Neuronal stem cell (in vitro differentiated cells): ENCODE measurements around the gene TSPAN1.

Source experiments
- DNase-seq: peaks from one replicate; pipeline ENCODE4 v3.0.0-alpha.2; 2013; ENCODE audit warnings: low spot score
- H2AFZ ChIP-seq: one replicate; pipeline ENCODE4 v1.6.1; 2013; ENCODE audit warnings: mild to moderate bottlenecking, low read length, inconsistent platforms
- H2AK5ac ChIP-seq: 2 replicates; pipeline ENCODE4 v1.6.1; 2013; ENCODE audit warnings: low read depth, mild to moderate bottlenecking, inconsistent platforms, low read length, moderate library complexity, mixed read lengths
- H2BK120ac ChIP-seq: 2 replicates; pipeline ENCODE4 v1.6.1; 2013; ENCODE audit warnings: low read depth, mild to moderate bottlenecking, inconsistent platforms, low read length, moderate library complexity, mixed read lengths
- H2BK12ac ChIP-seq: one replicate; pipeline ENCODE4 v1.6.1; 2013; ENCODE audit warnings: low read length, inconsistent platforms
- H2BK15ac ChIP-seq: 2 replicates; pipeline ENCODE4 v1.6.1; 2013; ENCODE audit warnings: mild to moderate bottlenecking, low read length, inconsistent platforms, mixed read lengths
- H2BK5ac ChIP-seq: one replicate; pipeline ENCODE4 v1.6.1; 2013; ENCODE audit warnings: inconsistent platforms, mild to moderate bottlenecking, low read length, moderate library complexity
- H3K14ac ChIP-seq: one replicate; pipeline ENCODE4 v1.6.1; 2013; ENCODE audit warnings: low read length, inconsistent platforms
- H3K18ac ChIP-seq: 2 replicates; pipeline ENCODE4 v1.6.1; 2013; ENCODE audit warnings: low read length, inconsistent platforms
- H3K23ac ChIP-seq: 2 replicates; pipeline ENCODE4 v1.6.1; 2013; ENCODE audit warnings: low read depth, mild to moderate bottlenecking, mixed read lengths, low read length, inconsistent platforms; ENCODE audit not compliant: poor library complexity
- H3K27ac ChIP-seq: replicated peaks from 3 replicates; pipeline ENCODE4 v1.5.1; 2013; ENCODE audit warnings: low read length, inconsistent platforms
- H3K27me3 ChIP-seq, 3 experiments: 2 replicates each; pipeline ENCODE4 v1.6.1; 2013; ENCODE audit warnings: low read length in 3 of 3, mild to moderate bottlenecking in 2 of 3, inconsistent platforms in 1 of 3, low read depth in 1 of 3, mixed read lengths in 1 of 3, moderate library complexity in 1 of 3; ENCODE audit not compliant: control insufficient read depth in 3 of 3, insufficient read depth in 3 of 3
- H3K36me3 ChIP-seq, 2 donors: replicated peaks in 1 of 2; 2 replicates each; pipeline ENCODE4 v1.6.1; 2013; ENCODE audit warnings: low read length in 2 of 2; ENCODE audit not compliant: control insufficient read depth in 2 of 2, insufficient read depth in 2 of 2
- H3K4ac ChIP-seq: 2 replicates; pipeline ENCODE4 v1.6.1; 2013; ENCODE audit warnings: inconsistent platforms, mild to moderate bottlenecking, low read length, moderate library complexity
- H3K4me1 ChIP-seq, 2 donors: 1 replicate in 1 of 2; 2 replicates in 1 of 2; pipeline ENCODE4 v1.6.1; 2013; ENCODE audit warnings: low read length in 2 of 2, low read depth in 1 of 2; ENCODE audit not compliant: control insufficient read depth in 2 of 2, insufficient read depth in 1 of 2
- H3K4me2 ChIP-seq: one replicate; pipeline ENCODE4 v1.6.1; 2013; ENCODE audit warnings: mild to moderate bottlenecking, low read length, inconsistent platforms; ENCODE audit not compliant: insufficient read depth, poor library complexity, severe bottlenecking
- H3K4me3 ChIP-seq, 2 donors: 2 replicates each; pipeline ENCODE4 v1.5.1; 2013; ENCODE audit warnings: low read length in 2 of 2, mild to moderate bottlenecking in 2 of 2, inconsistent platforms in 1 of 2, moderate library complexity in 1 of 2
- H3K79me1 ChIP-seq: one replicate; pipeline ENCODE4 v1.6.1; 2013; ENCODE audit warnings: low read depth, mild to moderate bottlenecking, inconsistent platforms, low read length, moderate library complexity
- H3K9ac ChIP-seq: one replicate; pipeline ENCODE4 v1.6.1; 2013; ENCODE audit warnings: mild to moderate bottlenecking, low read depth, low read length, inconsistent platforms; ENCODE audit not compliant: poor library complexity
- H3K9me3 ChIP-seq, 2 donors: replicated peaks in 1 of 2; 2 replicates each; pipeline versions ENCODE3 to v1.6.1; 2013; ENCODE audit warnings: low read length in 2 of 2, mild to moderate bottlenecking in 2 of 2, inconsistent platforms in 1 of 2, low read depth in 1 of 2, mixed read lengths in 1 of 2, moderate library complexity in 1 of 2; ENCODE audit not compliant: control insufficient read depth in 2 of 2, insufficient read depth in 1 of 2
- H4K8ac ChIP-seq: one replicate; pipeline ENCODE4 v1.6.1; 2013; ENCODE audit warnings: low read depth, mild to moderate bottlenecking, inconsistent platforms, low read length, moderate library complexity
- H4K91ac ChIP-seq: one replicate; pipeline ENCODE4 v1.6.1; 2013; ENCODE audit warnings: low read length, low read depth, mild to moderate bottlenecking, inconsistent platforms; ENCODE audit not compliant: poor library complexity
- WGBS, 2 donors: extraction: QIAGEN DNeasy Blood & Tissue Kit; methylation state at CpG; one replicate each; pipeline ENCODE4 v1.1.7; 2013; ENCODE audit warnings: missing lambda C conversion rate in 2 of 2, mixed read lengths in 1 of 2; ENCODE audit not compliant: insufficient read length in 2 of 2, insufficient replicate concordance in 1 of 2; ENCODE audit errors: extremely low coverage in 2 of 2; 5-methylcytosine and 5-hydroxymethylcytosine counted together

TSPAN1 gene

DNA sequence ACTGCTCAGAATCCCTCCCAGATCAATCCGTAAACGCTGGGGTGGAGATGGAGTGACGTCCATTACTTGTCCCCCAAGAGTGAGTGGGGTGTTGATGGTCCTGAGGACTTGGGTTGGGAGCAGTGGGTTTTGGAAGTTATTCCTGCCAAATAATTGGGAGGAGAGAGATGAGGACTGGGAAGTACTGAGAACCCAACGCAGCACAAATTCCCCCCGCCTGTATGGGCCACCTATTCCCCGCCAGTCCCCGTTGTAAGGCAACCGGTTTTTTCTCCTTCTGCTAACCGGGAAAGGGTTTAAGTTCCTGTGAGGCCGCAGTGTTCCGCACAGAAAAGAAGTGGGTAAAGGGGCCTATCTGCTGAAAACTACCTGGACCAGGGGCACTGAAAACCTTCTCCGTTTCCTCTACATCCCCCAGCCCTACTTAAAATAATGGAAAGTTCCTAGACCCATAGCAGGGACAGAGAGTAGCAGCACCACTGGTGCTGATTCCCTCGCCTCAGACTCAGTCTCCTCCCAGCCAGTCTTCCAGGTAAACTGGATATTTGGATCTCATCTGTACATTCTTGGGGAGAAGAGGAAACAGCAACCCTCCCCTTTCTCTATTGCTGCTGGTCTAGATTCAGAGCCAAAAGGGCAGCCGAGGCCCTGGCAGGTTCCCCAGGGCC is 29.0 kb downstream of the TSPAN1 start:
- Histone ChIP-seq H3K14ac (peak overlapping the region; percentile 47), H3K4me2 (peak overlapping the region; percentile 89), H2BK12ac (no peak overlapping the region), H3K79me1 (no peaks in the 10 kb centered on the region), H2BK15ac (no peak overlapping the region), H2BK5ac (no peak overlapping the region), H4K91ac (no peak overlapping the region), H3K23ac (peak overlapping the region; percentile 92), H3K9me3 (no peaks in the 10 kb centered on the region), H3K27me3 (no peaks in the 10 kb centered on the region), H4K8ac (no peak overlapping the region), H3K36me3 (no peaks in the 10 kb centered on the region), H3K4me3 (peak overlapping the region; percentile 74 to 91), H2AFZ (peak overlapping the region; percentile 97), H3K4me1 (peaks cover 5 to 21% of the 10 kb centered on the region in 2 donors), H3K27ac (no peak overlapping the region), H3K9ac (peak overlapping the region; percentile 84), H3K4ac (no peak overlapping the region), H2AK5ac (no peak overlapping the region), H2BK120ac (no peak overlapping the region), H3K18ac (peak overlapping the region; percentile 98)
- DNase-seq = no peak
- no CpG with 5 or more reads among the region's 14 CpGs for WGBS, 2 donors

DNA sequence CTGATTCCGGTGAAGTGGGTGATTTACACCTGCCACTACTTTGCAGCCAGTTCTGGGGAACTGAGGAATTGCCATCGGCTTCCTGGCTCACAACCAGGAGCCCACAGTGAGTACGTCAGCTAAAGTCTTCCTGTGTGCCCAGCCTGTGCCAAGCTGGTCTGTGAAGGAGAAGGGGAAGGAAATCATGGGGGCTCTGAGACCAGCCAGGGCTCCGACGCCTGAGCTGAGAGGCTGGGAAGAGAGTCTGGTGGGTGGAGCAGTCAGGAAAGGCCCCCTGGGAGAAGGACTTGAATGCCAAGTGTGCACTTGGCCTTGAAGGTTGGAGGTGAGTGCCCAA is 29.5 kb downstream of the TSPAN1 start:
- Histone ChIP-seq H2BK12ac (no peak overlapping the region), H3K23ac (no peak overlapping the region), H3K79me1 (no peaks in the 10 kb centered on the region), H3K9me3 (no peaks in the 10 kb centered on the region), H3K27me3 (no peaks in the 10 kb centered on the region), H3K4me1 (peaks cover 5 to 21% of the 10 kb centered on the region in 2 donors), H3K18ac (no peak overlapping the region), H3K9ac (no peak overlapping the region), H2BK15ac (no peak overlapping the region), H3K4me3 (peak overlapping the region in 1 of 2 donors; percentile 74), H4K91ac (no peak overlapping the region), H3K4ac (no peak overlapping the region), H2AK5ac (no peak overlapping the region), H3K14ac (no peak overlapping the region), H3K36me3 (no peaks in the 10 kb centered on the region), H2BK5ac (no peak overlapping the region), H4K8ac (no peak overlapping the region), H2BK120ac (no peak overlapping the region), H3K27ac (no peak overlapping the region), H3K4me2 (no peak overlapping the region), H2AFZ (peak overlapping the region; percentile 97)
- no CpG with 5 or more reads among the region's 5 CpGs for WGBS, 2 donors
- DNase-seq = no peak

DNA sequence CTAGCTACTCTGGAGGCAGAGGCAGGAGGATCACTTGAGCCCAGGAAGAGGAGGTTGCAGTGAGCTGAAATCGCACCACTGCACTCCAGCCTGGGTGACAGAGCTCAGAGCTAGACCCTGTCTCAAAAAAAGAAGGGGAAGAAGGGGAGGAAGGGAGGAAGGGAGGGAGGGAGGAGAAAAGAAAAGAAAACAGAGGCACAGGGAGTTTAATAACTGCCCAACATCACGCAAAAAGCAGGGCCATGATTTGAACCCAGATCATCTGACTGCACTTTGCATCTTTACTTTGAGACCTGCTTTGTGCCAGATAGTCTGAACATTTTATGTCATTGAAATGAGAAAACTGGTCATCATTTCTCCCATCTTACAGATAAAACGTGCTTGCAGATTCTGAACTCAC is 30.3 kb downstream of the TSPAN1 start:
- no peaks in the 10 kb centered on the region for H3K36me3 ChIP-seq
- no peak overlapping the region for H2AFZ ChIP-seq
- H3K9me3 ChIP-seq = no peaks in the 10 kb centered on the region
- H3K23ac ChIP-seq = no peak overlapping the region
- H2BK5ac ChIP-seq = no peak overlapping the region
- no peak overlapping the region for H3K27ac ChIP-seq
- no peaks in the 10 kb centered on the region for H3K27me3 ChIP-seq
- H4K91ac ChIP-seq = no peak overlapping the region
- no peak overlapping the region for H2AK5ac ChIP-seq
- H2BK12ac ChIP-seq = no peak overlapping the region
- H3K79me1 ChIP-seq = peaks cover 2% of the 10 kb centered on the region
- WGBS, 2 donors = no CpG with 5 or more reads among the region's 3 CpGs
- H3K9ac ChIP-seq = no peak overlapping the region
- no peak overlapping the region for H2BK120ac ChIP-seq
- DNase-seq = no peak
- no peak overlapping the region for H3K4me2 ChIP-seq
- no peak overlapping the region for H3K14ac ChIP-seq
- no peak overlapping the region for H2BK15ac ChIP-seq
- H3K4me1 ChIP-seq = peaks cover 5 to 21% of the 10 kb centered on the region in 2 donors
- H3K4me3 ChIP-seq = no peak overlapping the region
- no peak overlapping the region for H3K18ac ChIP-seq
- no peak overlapping the region for H3K4ac ChIP-seq
- H4K8ac ChIP-seq = no peak overlapping the region

DNA sequence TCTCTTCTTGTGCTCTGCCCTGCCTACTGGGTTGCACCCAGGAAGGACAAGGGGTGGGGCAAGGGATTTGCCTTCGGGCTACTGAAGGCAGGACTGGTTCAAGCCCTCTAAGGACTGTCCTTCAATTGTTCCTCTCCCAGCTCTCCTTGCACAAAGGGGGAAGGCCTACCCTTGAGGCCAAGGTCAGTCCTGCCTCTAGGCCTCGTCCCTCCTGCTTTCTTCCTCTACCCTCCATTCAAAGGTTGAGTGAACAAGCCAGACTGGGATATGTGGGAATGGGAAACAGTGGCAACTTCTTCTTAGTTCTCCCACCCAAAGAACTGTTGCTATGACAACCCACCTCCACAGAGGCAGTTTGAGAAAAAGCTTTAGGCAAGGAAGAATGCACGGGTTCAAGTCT is 30.9 kb downstream of the TSPAN1 start:
- Histone ChIP-seq H2AFZ (no peak overlapping the region), H4K91ac (no peak overlapping the region), H3K27ac (no peak overlapping the region), H3K4me2 (no peak overlapping the region), H4K8ac (no peak overlapping the region), H3K9ac (no peak overlapping the region), H2AK5ac (no peak overlapping the region), H3K79me1 (peaks cover 2% of the 10 kb centered on the region), H2BK12ac (no peak overlapping the region), H3K36me3 (no peaks in the 10 kb centered on the region), H3K4me1 (peaks cover 5 to 21% of the 10 kb centered on the region in 2 donors), H2BK5ac (no peak overlapping the region), H3K18ac (no peak overlapping the region), H3K23ac (no peak overlapping the region), H2BK120ac (no peak overlapping the region), H3K4me3 (no peak overlapping the region), H3K9me3 (no peaks in the 10 kb centered on the region), H3K27me3 (no peaks in the 10 kb centered on the region), H3K14ac (no peak overlapping the region), H3K4ac (no peak overlapping the region), H2BK15ac (no peak overlapping the region)
- WGBS, 2 donors = no CpG with 5 or more reads among the region's 3 CpGs
- no peak for DNase-seq
